Mucosa of descending colon (tissue), 3 donors: ENCODE measurements around the gene GIMAP4. TPM values are rescaled to one million over a fixed set of nuclear protein-coding genes. Genes with fewer than 3 reads are reported as not detected.

Experiments used
- ATAC-seq: fragments of 200-7000 bp; cut with Tn5 transposase; one replicate; pipeline ENCODE4 v1.9.1; 2020; ENCODE audit warnings: mild to moderate bottlenecking, moderate library complexity
- DNase-seq, 3 donors: peaks; one replicate each; pipeline ENCODE4 v3.0.0-alpha.2; 2020
- H3K36me3 ChIP-seq: fragments of 200-600 bp; one replicate; pipeline ENCODE4 v1.8.0; 2021; ENCODE audit warnings: low read depth, mild to moderate bottlenecking
- H3K4me1 ChIP-seq: fragments of 200-600 bp; one replicate; pipeline ENCODE4 v1.8.0; 2021; ENCODE audit warnings: low read depth, mild to moderate bottlenecking
- H3K4me3 ChIP-seq: fragments of 200-600 bp; one replicate; pipeline ENCODE4 v1.8.0; 2021; ENCODE audit warnings: mild to moderate bottlenecking
- H3K9me3 ChIP-seq: fragments of 200-600 bp; one replicate; pipeline ENCODE4 v1.8.0; 2021; ENCODE audit warnings: mild to moderate bottlenecking
- CTCF ChIP-seq: fragments of 200-600 bp; IDR thresholded peaks from one replicate; pipeline ENCODE4 v1.8.0; 2022; ENCODE audit warnings: antibody characterized with exemption, mild to moderate bottlenecking
- intact Hi-C, 2 donors: fragments of 100-400 bp; cut with DNase I in 1 of 2; cut with micrococcal nuclease in 1 of 2; formaldehyde crosslinking; loops; one replicate each; pipeline versions ENCODE4 v1.11.0 to v1.11.1; 2022; cut with DNase I, micrococcal nuclease
- total RNA-seq, 3 donors: library from RNA; stranded (reverse); fragmentation: NEBNext Ultra II Directional in 2 of 3; extraction: Animal tissue kit (Norgen Biotek cat#: 25700) in 2 of 3; gene quantifications; one replicate each; pipeline versions ENCODE4 v1.2.1 to v1.2.4, GENCODE V29; 2021 to 2023
- donor health status: DM: no; HTN: no; CAD: no; lungs with moderate emphysema.
- donor health status: DM: no; HTN: no; CAD: no.
- donor health status: DM: no; HTN: yes; CAD: no.

Gene GIMAP4
- total RNA-seq, 3 donors from 2014 or later, result 10.5 to 22.6 (median 18.1) TPM

- H3K9me3 ChIP-seq, result peaks cover 15% of the 10 kb centered on the region
- intact Hi-C loops, result no loop called here
- no peaks in the 10 kb centered on the region for H3K36me3 ChIP-seq
- TF ChIP-seq CTCF, result no peak
- H3K4me1 ChIP-seq, result no peaks in the 10 kb centered on the region
- peak; percentile 34 for ATAC-seq
- no peak for DNase-seq
- H3K4me3 ChIP-seq, result no peak overlapping the region
These were observed 3.2 kb upstream of the GIMAP4 start for GRCh38 chr7:150564006-150564405.

GRCh38 chr7:150564566-150564965, 2.6 kb upstream of the GIMAP4 start:
- no peak for TF ChIP-seq CTCF
- no peaks in the 10 kb centered on the region for H3K4me1 ChIP-seq
- DNase-seq (no peak), ATAC-seq (no peak)
- H3K9me3 ChIP-seq, result peaks cover 10% of the 10 kb centered on the region
- no peaks in the 10 kb centered on the region for H3K36me3 ChIP-seq
- intact Hi-C loops, result no loop called here
- H3K4me3 ChIP-seq, result no peak overlapping the region

GRCh38 chr7:150565239-150565638, 2.0 kb upstream of the GIMAP4 start:
- Histone ChIP-seq H3K4me3 (no peak overlapping the region), H3K4me1 (no peaks in the 10 kb centered on the region), H3K36me3 (no peaks in the 10 kb centered on the region), H3K9me3 (peaks cover 5% of the 10 kb centered on the region)
- intact Hi-C loops, result no loop called here
- DNase-seq, result no peak
- TF ChIP-seq CTCF, result no peak
- no peak for ATAC-seq

GRCh38 chr7:150566123-150566522, 1.1 kb upstream of the GIMAP4 start:
- no peaks in the 10 kb centered on the region for H3K4me1 ChIP-seq
- no peaks in the 10 kb centered on the region for H3K36me3 ChIP-seq
- ATAC-seq (no peak), DNase-seq (no peak)
- H3K9me3 ChIP-seq, result no peaks in the 10 kb centered on the region
- no peak for TF ChIP-seq CTCF
- H3K4me3 ChIP-seq, result no peak overlapping the region
- intact Hi-C loops, result no loop called here

GRCh38 chr7:150566572-150566971, 618 bp upstream of the GIMAP4 start:
- no peak for TF ChIP-seq CTCF
- H3K36me3 ChIP-seq, result no peaks in the 10 kb centered on the region
- H3K9me3 ChIP-seq, result no peaks in the 10 kb centered on the region
- intact Hi-C loops, result no loop called here
- DNase-seq, result no peak
- H3K4me3 ChIP-seq, result no peak overlapping the region
- H3K4me1 ChIP-seq, result no peaks in the 10 kb centered on the region
- ATAC-seq, result no peak

- peak; percentile 33 for ATAC-seq
- Histone ChIP-seq H3K4me3 (peak overlapping the region; percentile 10), H3K36me3 (no peaks in the 10 kb centered on the region), H3K9me3 (no peaks in the 10 kb centered on the region), H3K4me1 (no peaks in the 10 kb centered on the region)
- TF ChIP-seq CTCF, result no peak
- intact Hi-C loops, result no loop called here
- no peak for DNase-seq
These were observed 696 bp downstream of the GIMAP4 start for GRCh38 chr7:150567871-150568301.
